ENCODE measurements around the gene PPP1R14C.

Gene PPP1R14C

DNA sequence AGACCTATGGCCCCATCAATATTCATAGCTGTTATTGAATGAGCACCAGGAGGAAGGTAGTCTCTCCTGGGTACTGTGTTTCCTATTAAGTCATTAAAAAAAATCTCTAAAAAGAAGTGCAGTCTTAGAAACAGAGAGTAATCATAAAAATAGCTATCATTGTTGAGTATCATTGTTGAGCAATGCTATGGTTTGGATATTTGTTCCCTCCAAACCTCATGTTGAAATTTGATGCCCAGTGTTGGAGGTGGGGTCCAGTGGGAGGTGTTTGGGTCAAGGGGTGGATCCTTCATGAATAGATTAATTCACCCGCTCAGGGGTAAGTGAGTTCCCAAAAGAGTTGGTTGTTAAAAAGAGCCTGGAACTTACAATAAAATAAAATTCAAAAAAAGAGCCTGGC is 137.9 kb downstream of the PPP1R14C start:
- Mint-ChIP-seq H3K9me3 (no peaks in the 10 kb centered on the region), H3K4me1 (no peaks in the 10 kb centered on the region), H3K27ac (no peak overlapping the region), H3K4me3 (no peak overlapping the region), H3K36me3 (no peaks in the 10 kb centered on the region)
- no peak for DNase-seq (ENCODE audit: low spot score in 2 of 2)
- ATAC-seq = no peak

DNA sequence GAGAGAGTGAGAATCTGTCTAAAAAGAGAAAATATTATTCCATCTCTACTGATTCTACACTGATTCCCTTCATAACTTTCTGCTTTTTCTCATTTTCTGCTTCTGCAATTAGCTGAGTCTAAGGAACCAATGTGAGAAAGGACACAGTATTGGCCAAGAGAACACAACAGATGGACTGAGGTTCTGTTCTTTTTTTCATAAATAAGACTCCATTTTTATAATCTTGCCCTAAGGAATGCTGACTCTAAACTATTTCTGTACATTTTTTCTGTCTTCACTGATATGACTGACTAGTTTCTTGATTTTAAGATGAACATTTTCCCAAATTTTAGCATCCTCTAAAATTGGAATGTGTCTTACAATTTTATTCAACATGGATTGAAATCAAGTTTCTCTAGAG is 138.9 kb downstream of the PPP1R14C start:
- no peak overlapping the region for H3K27ac Mint-ChIP-seq
- H3K4me3 Mint-ChIP-seq = no peak overlapping the region
- DNase-seq (ENCODE audit: low spot score in 2 of 2) (no peak), ATAC-seq (no peak)
- H3K36me3 Mint-ChIP-seq = no peaks in the 10 kb centered on the region
- no peaks in the 10 kb centered on the region for H3K4me1 Mint-ChIP-seq
- H3K9me3 Mint-ChIP-seq = no peaks in the 10 kb centered on the region

DNA sequence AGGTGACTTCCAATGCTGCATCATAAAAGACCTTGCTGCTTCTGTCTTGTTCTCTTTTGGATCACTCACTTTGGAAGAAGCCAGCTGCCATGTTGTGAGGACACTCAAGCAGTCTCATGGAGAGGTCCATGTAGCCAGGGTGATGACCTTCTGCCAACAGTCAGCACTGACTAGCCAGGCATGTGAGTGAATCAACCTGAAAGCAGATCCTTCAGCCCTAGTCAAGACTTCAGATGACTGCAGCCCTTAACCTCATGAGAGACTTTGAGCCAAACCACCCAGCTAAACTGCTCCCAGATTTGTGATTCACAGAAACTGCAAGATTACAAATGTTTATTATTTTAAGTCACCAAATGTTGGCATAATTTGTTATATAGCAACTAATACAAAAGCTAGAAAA is 140.0 kb downstream of the PPP1R14C start:
- DNase-seq (ENCODE audit: low spot score in 2 of 2) = no peak
- H3K36me3 Mint-ChIP-seq = no peaks in the 10 kb centered on the region
- no peaks in the 10 kb centered on the region for H3K4me1 Mint-ChIP-seq
- H3K27ac Mint-ChIP-seq = no peak overlapping the region
- no peak overlapping the region for H3K4me3 Mint-ChIP-seq
- ATAC-seq = peak; percentile 69
- no peaks in the 10 kb centered on the region for H3K9me3 Mint-ChIP-seq

DNA sequence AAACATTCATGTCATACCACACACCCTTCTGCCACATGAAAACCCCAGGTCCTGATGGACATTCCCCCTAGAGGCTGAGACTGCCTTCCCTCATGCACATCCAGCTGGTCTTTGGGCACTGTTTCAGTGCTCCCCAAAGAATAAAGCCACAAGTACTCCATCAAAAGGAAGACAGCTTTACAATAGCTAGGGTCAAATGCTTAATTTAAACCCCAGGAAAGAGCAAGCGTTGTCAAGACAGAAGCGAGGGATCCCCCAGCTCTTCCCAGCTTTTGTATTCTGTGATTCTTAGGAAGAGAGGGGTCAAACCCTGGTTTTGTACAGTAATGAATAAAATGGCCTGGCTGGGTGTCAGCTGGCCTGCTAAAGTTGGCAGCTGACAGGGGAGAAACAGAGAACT is 143.6 kb downstream of the PPP1R14C start:
- Mint-ChIP-seq H3K36me3 (no peaks in the 10 kb centered on the region), H3K27ac (no peak overlapping the region), H3K4me1 (peaks cover 6% of the 10 kb centered on the region), H3K4me3 (no peak overlapping the region), H3K9me3 (no peaks in the 10 kb centered on the region)
- DNase-seq (ENCODE audit: low spot score in 2 of 2) (no peak), ATAC-seq (no peak)

DNA sequence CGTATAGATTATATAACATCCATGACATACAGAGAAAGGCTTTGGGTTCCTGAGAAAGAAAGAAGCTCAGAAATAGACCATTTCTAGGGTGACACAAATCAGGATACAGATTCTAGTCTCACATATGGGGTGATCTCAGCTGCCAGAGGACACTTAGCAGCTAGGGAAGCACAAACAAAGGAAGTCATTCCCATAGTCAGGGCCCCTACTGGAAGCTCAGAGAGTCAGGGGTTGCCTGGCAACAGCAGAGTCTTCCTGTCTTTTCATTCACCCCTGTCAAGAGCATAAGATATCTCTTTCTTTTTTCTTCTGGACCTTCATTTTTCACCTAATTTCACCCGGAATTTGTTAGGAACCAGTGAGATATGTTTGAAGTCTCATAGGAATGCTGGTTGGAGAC is 144.1 kb downstream of the PPP1R14C start:
- Mint-ChIP-seq H3K27ac (no peak overlapping the region), H3K4me3 (no peak overlapping the region), H3K4me1 (peaks cover 6% of the 10 kb centered on the region), H3K9me3 (no peaks in the 10 kb centered on the region), H3K36me3 (no peaks in the 10 kb centered on the region)
- ATAC-seq (no peak), DNase-seq (ENCODE audit: low spot score in 2 of 2) (no peak)

DNA sequence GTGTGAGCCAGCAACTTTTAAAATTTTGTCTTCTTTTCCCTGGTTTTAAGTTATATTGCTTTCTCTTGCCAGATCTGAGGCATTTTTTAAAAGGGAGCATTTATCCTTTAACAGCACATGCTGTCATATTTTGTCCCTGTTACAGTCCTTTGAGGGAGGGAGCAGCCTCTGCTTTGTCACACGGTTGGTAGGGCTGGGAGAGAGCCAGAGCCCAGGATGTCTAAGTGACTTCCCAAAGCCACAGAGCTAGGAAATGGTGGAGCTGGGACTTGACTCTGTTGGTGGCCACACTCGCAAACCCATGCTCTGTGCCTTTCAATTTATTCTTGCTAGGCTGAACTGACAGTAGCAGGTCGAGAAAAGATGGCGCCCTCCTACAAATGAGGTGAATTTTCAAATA is 145.6 kb downstream of the PPP1R14C start:
- H3K4me3 Mint-ChIP-seq = no peak overlapping the region
- peaks cover 6% of the 10 kb centered on the region for H3K4me1 Mint-ChIP-seq
- ATAC-seq (no peak), DNase-seq (ENCODE audit: low spot score in 2 of 2) (no peak)
- no peak overlapping the region for H3K27ac Mint-ChIP-seq
- H3K36me3 Mint-ChIP-seq = no peaks in the 10 kb centered on the region
- H3K9me3 Mint-ChIP-seq = no peaks in the 10 kb centered on the region

DNA sequence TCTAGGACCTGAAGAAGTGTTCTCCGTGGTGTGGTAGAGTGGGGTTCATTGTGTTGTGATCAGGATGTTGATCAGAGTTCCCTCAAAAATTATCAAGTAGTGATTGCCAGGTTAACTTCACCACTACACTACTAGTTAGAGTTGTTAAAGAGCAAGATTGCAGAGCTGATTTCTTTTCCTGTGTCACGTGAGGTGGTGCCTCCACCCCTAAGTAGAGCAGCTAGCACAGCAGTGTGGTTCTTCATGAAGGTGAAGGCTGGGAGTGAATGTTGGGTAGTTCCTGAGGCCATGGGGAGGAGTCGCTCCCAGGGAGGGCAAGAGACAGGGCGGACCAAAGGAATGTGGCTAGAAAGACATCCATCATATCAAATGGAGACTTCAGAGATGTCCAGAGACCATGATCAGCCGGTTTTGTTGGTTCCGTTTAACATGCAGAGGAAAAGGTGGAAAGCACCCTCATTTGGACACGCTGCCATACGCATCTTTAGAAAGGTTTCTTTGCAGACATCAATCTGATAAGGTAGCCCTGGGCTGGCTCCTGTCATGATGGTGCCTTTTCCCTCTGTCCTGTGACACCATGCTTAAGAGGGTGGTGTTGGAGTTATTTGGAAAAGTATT is 146.7 kb downstream of the PPP1R14C start:
- H3K36me3 Mint-ChIP-seq = no peaks in the 10 kb centered on the region

DNA sequence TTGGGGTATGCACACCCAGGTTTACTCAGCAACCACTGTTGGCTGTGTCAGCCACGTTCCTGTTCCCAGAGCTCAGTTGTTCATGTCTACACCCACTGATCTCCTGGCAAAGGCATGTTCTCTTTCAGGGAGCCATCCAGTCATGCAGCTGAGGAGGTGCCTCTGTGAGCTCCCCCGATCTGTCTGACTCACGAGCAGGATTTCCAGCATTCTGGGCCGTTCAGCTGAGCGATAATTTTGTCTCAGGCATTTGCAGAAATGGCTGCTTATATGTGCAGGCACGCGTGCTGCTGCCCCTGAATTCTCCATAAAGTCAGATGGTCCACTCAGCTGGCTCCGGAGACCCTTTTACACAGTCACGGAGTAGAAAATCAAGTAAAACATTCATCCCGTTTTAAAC is 147.6 kb downstream of the PPP1R14C start:
- no peak for DNase-seq (ENCODE audit: low spot score in 2 of 2)
- no peaks in the 10 kb centered on the region for H3K9me3 Mint-ChIP-seq
- no peaks in the 10 kb centered on the region for H3K36me3 Mint-ChIP-seq
- no peak overlapping the region for H3K27ac Mint-ChIP-seq
- peaks cover 13% of the 10 kb centered on the region for H3K4me1 Mint-ChIP-seq
- no peak for ATAC-seq
- no peak overlapping the region for H3K4me3 Mint-ChIP-seq

More for the DNA sequence above, 146.7 kb downstream of the PPP1R14C start:
- Mint-ChIP-seq H3K4me3 (no peak overlapping the region), H3K4me1 (peaks cover 12% of the 10 kb centered on the region), H3K27ac (no peak overlapping the region), H3K9me3 (no peaks in the 10 kb centered on the region)
- DNase-seq (ENCODE audit: low spot score in 2 of 2) (no peak), ATAC-seq (no peak)

DNA sequence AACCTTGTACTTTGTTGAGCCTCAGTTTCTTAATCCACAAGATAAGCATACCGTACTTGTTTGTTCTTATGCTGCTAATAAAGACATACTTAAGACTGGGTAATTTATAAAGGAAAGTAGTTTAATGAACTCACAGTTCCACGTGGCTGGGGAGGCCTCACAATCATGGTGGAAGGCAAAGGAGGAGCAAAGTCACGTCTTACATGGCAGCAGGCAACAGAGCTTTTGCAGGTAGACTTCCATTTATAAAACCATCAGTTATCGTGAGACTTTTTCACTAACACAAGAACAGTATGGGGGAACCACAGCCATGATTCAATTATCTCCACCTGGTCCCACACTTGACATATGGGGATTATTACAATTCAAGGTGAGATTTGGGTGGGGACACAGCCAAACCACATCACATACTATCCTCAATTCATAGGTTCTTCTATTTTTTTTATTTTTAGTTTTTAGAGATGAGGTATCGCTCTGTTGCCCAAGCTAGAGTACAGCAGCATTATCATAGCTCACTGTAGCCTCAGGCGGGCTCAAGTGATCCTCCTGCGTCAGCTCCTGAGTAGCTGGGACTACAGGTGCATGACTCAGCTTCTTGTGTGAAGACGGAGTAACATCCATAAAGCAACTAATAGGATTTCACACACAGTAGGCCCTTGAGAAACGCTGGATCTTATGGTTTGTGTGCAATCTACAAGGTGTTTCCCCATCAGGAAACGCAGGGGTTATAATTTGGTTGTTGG is 149.3 kb downstream of the PPP1R14C start:
- H3K9me3 Mint-ChIP-seq = no peaks in the 10 kb centered on the region
- DNase-seq (ENCODE audit: low spot score in 2 of 2) (no peak), ATAC-seq (no peak)
- H3K27ac Mint-ChIP-seq = no peak overlapping the region
- no peak overlapping the region for H3K4me3 Mint-ChIP-seq
- H3K36me3 Mint-ChIP-seq = no peaks in the 10 kb centered on the region
- H3K4me1 Mint-ChIP-seq = peaks cover 13% of the 10 kb centered on the region

DNA sequence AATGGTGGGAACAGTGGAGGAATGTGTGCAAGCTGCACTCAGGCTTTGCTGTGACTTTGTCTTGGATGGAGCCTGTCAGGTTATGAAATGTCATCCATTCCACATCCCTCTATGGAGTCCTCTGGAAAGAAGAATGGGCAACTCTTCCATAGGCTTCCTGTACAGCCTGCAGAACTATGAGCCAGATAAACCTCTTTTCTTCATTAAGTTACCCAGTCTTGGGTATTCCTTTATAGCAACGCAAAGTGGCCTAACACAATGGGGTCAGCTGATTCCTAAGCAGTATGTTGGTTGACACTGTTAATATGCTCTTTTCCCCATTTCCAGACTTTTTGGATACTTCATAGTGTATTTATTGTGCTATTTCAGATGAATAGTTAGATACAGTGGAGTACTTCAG is 150.2 kb downstream of the PPP1R14C start:
- H3K9me3 Mint-ChIP-seq = peaks cover 3% of the 10 kb centered on the region
- no peak overlapping the region for H3K27ac Mint-ChIP-seq
- H3K4me1 Mint-ChIP-seq = peaks cover 13% of the 10 kb centered on the region
- no peaks in the 10 kb centered on the region for H3K36me3 Mint-ChIP-seq
- ATAC-seq = no peak
- H3K4me3 Mint-ChIP-seq = no peak overlapping the region
- no peak for DNase-seq (ENCODE audit: low spot score in 2 of 2)

DNA sequence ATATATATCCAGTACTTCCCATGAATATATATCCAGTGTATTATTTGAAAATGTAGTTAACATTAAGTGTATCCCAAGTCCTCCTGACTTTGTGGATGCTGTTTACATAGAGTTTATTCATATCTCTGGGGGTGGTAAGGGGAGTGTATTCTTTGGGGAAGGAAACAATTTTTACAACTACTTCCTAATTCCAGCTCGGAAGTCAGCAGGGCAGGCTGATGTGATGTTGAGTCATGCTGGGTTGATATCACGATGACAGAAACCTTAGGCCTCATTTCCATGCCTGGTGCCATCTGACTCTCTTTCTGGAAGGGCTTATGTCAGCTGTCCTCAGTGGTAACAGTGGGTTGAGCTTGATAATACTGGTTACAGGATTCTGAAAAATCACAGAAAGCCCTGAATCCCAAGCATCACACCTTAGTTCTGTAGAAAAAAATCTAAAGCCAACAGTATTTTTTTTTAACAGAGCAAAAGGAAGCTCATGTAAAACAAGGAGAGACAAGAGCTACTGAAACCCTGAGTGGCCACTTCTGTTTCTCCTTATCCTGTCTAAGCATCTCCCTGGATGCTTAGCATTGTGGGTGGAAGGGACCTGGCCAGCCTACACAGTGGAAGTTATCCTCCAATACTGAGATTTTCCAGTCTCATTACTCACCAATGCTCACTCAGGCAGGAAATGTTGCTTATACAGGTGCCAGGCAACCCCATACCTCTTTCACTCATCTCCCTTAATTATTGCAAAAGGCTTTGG is 150.8 kb downstream of the PPP1R14C start:
- Mint-ChIP-seq H3K36me3 (no peaks in the 10 kb centered on the region), H3K4me3 (no peak overlapping the region), H3K4me1 (peaks cover 13% of the 10 kb centered on the region), H3K9me3 (peaks cover 3% of the 10 kb centered on the region), H3K27ac (no peak overlapping the region)
- peak; percentile 51 for ATAC-seq
- no peak for DNase-seq (ENCODE audit: low spot score in 2 of 2)

DNA sequence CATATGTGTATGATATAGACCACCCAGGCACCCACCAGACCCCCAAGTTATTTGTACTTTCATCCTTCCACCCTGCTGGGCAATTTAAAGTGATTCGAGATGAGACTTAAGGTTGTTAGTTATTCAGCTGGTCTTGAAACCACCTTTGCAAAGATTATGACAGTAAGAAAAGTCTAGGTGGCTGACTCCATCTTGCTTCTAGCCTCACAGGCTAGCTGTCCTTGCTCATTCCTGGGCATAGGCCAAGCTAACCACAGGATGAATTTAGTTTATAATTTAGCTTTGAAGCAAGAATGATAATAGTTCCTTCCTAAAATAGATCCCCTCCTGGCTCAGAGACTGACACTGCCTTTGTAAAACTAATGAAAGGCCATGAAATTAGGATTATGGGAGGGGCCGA is 154.0 kb downstream of the PPP1R14C start:
- H3K4me3 Mint-ChIP-seq = no peak overlapping the region
- no peak overlapping the region for H3K27ac Mint-ChIP-seq
- DNase-seq (ENCODE audit: low spot score in 2 of 2) = no peak
- peaks cover 3% of the 10 kb centered on the region for H3K9me3 Mint-ChIP-seq
- no peak for ATAC-seq
- no peaks in the 10 kb centered on the region for H3K36me3 Mint-ChIP-seq
- H3K4me1 Mint-ChIP-seq = peaks cover 9% of the 10 kb centered on the region

DNA sequence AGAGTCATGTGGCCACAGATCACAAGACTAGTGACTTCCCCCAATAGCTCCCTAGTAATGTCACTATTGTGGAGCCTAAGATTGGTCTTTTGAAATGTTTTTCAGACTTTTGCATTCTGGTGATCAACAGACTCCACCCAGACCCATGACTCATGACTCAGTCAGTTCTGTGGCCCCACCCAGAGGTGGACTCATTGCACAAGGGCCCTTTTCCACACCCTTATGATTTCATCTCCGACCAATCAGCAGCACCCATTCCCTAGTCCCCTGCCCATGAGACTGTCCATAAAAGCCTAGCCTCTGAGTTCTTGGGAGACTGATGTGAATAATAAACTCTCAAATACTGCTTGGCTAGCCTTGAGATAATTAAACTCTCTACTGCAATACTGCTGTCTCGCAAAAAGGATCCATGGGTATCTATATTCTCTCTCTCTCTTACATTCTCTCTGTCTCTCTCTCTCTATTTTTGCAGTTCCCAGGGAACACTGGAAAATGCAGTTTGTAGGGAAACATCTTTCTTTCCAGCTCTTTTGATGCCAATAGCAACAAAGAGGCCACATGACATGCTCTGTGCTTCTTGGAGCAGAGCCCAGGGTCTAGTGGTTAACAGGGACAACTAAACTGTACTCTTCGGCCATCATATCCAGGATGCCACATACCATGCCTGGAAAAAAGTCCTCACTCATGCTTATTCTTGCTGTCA is 154.6 kb downstream of the PPP1R14C start:
- ATAC-seq = no peak
- no peaks in the 10 kb centered on the region for H3K36me3 Mint-ChIP-seq
- peaks cover 3% of the 10 kb centered on the region for H3K9me3 Mint-ChIP-seq
- H3K4me3 Mint-ChIP-seq = no peak overlapping the region
- no peak overlapping the region for H3K27ac Mint-ChIP-seq
- peaks cover 15% of the 10 kb centered on the region for H3K4me1 Mint-ChIP-seq
- DNase-seq (ENCODE audit: low spot score in 2 of 2) = no peak

DNA sequence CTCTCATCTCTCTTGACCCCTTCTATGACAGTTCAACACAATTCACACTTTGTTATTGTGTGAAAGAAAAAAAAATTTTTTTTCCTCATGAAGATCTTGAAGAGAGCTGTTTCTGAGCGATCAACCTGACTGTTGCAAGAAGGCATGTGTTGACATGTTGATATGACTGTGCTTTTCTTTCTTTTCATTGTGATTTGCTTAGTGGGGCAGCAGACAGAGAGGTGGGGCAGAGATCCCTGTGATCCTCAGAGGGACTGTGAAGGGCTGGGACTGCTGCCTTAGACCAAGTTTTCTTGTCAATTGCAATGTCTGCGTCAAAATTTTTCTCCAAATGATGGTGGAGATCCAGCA is 155.2 kb downstream of the PPP1R14C start:
- H3K27ac Mint-ChIP-seq = no peak overlapping the region
- H3K4me3 Mint-ChIP-seq = no peak overlapping the region
- DNase-seq (ENCODE audit: low spot score in 2 of 2) = no peak
- H3K36me3 Mint-ChIP-seq = no peaks in the 10 kb centered on the region
- ATAC-seq = no peak
- peaks cover 19% of the 10 kb centered on the region for H3K4me1 Mint-ChIP-seq
- H3K9me3 Mint-ChIP-seq = peaks cover 3% of the 10 kb centered on the region

DNA sequence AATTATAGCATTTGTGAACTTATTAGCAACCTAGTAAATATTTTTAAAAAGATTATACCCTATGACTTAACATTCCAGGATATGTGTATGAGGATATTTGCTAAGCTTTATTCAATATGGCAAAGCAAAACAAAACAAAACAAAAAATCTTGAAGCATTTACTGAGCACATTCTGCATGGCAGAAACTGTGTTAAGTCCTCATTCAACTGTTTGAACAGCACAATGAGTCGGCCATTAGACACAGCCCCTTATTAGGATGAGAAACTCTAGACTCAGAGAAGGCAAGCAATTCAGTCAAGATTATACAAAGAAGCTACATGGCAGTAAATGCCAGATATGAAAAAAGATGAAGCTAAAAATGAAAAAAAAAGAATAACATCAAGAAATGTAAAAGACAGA is 155.8 kb downstream of the PPP1R14C start:
- Mint-ChIP-seq H3K4me1 (peaks cover 19% of the 10 kb centered on the region), H3K9me3 (peaks cover 3% of the 10 kb centered on the region), H3K36me3 (no peaks in the 10 kb centered on the region), H3K27ac (no peak overlapping the region), H3K4me3 (no peak overlapping the region)
- ATAC-seq (no peak), DNase-seq (ENCODE audit: low spot score in 2 of 2) (no peak)

Measured in stimulated activated effector memory CD8-positive, alpha-beta T cell treated with anti-CD3 and anti-CD28 coated beads, Interleukin-12 subunit alpha, Interleukin-12 subunit beta, amount 100 ng/mL, for 72 hours (primary cell).